Measurements from ENCODE around the gene KRT4. TPM values are rescaled to one million over a fixed set of nuclear protein-coding genes. Genes with fewer than 3 reads are reported as not detected.

The KRT4 gene
- not detected in 2 replicates for total RNA-seq (2014; rRNA removed; shearing (Covaris generic))
- total RNA-seq (2022) = not detected in 2 replicates
- percentile 10 among the genes with signal in this experiment for Bru-seq, nascent RNA
- not detected for BruChase-seq, experiment 1, labeled RNA remaining after a 6-hour chase
- not detected for BruChase-seq, experiment 2, labeled RNA remaining after a 2-hour chase
- long read RNA-seq = 0 reads

- Histone ChIP-seq H3K9me3 (ENCODE audit: low read length) (no peaks in the 10 kb centered on the region), H2AFZ (ENCODE audit: low read length) (no peak within 1 kb of the TSS), H4K20me1 (ENCODE audit: insufficient read depth, low read length) (no peaks in the 10 kb centered on the region), H3K9me2 (ENCODE audit: insufficient read depth, low read length) (no peaks in the 10 kb centered on the region), H3K36me3 (ENCODE audit: insufficient read depth, low read length) (no peaks in the 10 kb centered on the region), H3K4me2 (ENCODE audit: low read length) (no peak within 1 kb of the TSS), H3K27ac (ENCODE audit: low read depth, low read length, poor library complexity, severe bottlenecking) (no peak within 1 kb of the TSS), H3K4me1 (ENCODE audit: insufficient read depth, low read length, poor library complexity, severe bottlenecking) (no peaks in the 10 kb centered on the region), H3K4me3 (ENCODE audit: low read depth, low read length, poor library complexity, severe bottlenecking) (no peak within 1 kb of the TSS), H3K79me2 (ENCODE audit: insufficient read depth, low read depth, low read length) (no peaks in the 10 kb centered on the region)
- DNase-seq (ENCODE audit: low spot score) = no peak
- ChIA-PET CTCF (ENCODE audit: unreplicated experiment) (no interaction called here), POLR2A (no interaction called here)
- TF ChIP-seq CTCF (conservative IDR thresholded peaks at IDR 0.05; ENCODE audit: low read length) = no peak
- no peak for TF ChIP-seq EZH2phosphoT487 (IDR thresholded peaks at IDR 0.05; ENCODE audit: borderline replicate concordance, low read depth, low read length)
- intact Hi-C loops (cut with micrococcal nuclease; ENCODE audit: unreplicated experiment) = no loop called here
- BruUV-seq (replicated peaks) = no TSS peak
Observed at GRCh38 chr12:52813885-52814709, at the start of gene KRT4. KRT4 (minus strand) TSS chr12:52814116; CDS start chr12:52814058, 58 bp downstream.

- Histone ChIP-seq H3K4me2 (ENCODE audit: low read length) (no peak overlapping the region), H3K9me2 (ENCODE audit: insufficient read depth, low read length) (no peaks in the 10 kb centered on the region), H2AFZ (ENCODE audit: low read length) (no peak overlapping the region), H3K79me2 (ENCODE audit: insufficient read depth, low read depth, low read length) (no peaks in the 10 kb centered on the region), H4K20me1 (ENCODE audit: insufficient read depth, low read length) (no peaks in the 10 kb centered on the region), H3K9me3 (ENCODE audit: low read length) (no peaks in the 10 kb centered on the region), H3K4me3 (ENCODE audit: low read depth, low read length, poor library complexity, severe bottlenecking) (no peak overlapping the region), H3K36me3 (ENCODE audit: insufficient read depth, low read length) (no peaks in the 10 kb centered on the region), H3K27ac (ENCODE audit: low read depth, low read length, poor library complexity, severe bottlenecking) (no peak overlapping the region), H3K4me1 (ENCODE audit: insufficient read depth, low read length, poor library complexity, severe bottlenecking) (no peaks in the 10 kb centered on the region)
- CTCF ChIA-PET (ENCODE audit: unreplicated experiment) = interaction anchor here (0.5 to 0.6 kb wide), 2 partner anchors 15 to 26 kb away, joined by 3 read pairs; no protein-coding TSS in a partner anchor
- intact Hi-C loops (cut with micrococcal nuclease; ENCODE audit: unreplicated experiment) = no loop called here
- DNase-seq (ENCODE audit: low spot score) = no peak
- POLR2A ChIA-PET = no interaction called here
- no TSS peak for BruUV-seq (replicated peaks)
- TF ChIP-seq EZH2phosphoT487 (IDR thresholded peaks at IDR 0.05; ENCODE audit: borderline replicate concordance, low read depth, low read length) = no peak
- no peak for TF ChIP-seq CTCF (conservative IDR thresholded peaks at IDR 0.05; ENCODE audit: low read length)
Observed at GRCh38 chr12:52862023-52862422, 48.1 kb upstream of the KRT4 start.

- no peaks in the 10 kb centered on the region for H3K9me3 ChIP-seq (ENCODE audit: low read length)
- intact Hi-C loops (cut with micrococcal nuclease; ENCODE audit: unreplicated experiment) = no loop called here
- no peaks in the 10 kb centered on the region for H3K36me3 ChIP-seq (ENCODE audit: insufficient read depth, low read length)
- H4K20me1 ChIP-seq (ENCODE audit: insufficient read depth, low read length) = no peaks in the 10 kb centered on the region
- CTCF ChIA-PET (ENCODE audit: unreplicated experiment) = interaction anchor here (0.5 to 0.6 kb wide), 2 partner anchors 15 to 25 kb away, joined by 3 read pairs; no protein-coding TSS in a partner anchor
- POLR2A ChIA-PET = no interaction called here
- no TSS peak for BruUV-seq (replicated peaks)
- H3K9me2 ChIP-seq (ENCODE audit: insufficient read depth, low read length) = no peaks in the 10 kb centered on the region
- no peak overlapping the region for H2AFZ ChIP-seq (ENCODE audit: low read length)
- no peaks in the 10 kb centered on the region for H3K79me2 ChIP-seq (ENCODE audit: insufficient read depth, low read depth, low read length)
- no peak overlapping the region for H3K4me3 ChIP-seq (ENCODE audit: low read depth, low read length, poor library complexity, severe bottlenecking)
- H3K4me2 ChIP-seq (ENCODE audit: low read length) = no peak overlapping the region
- no peak for DNase-seq (ENCODE audit: low spot score)
- no peak for TF ChIP-seq EZH2phosphoT487 (IDR thresholded peaks at IDR 0.05; ENCODE audit: borderline replicate concordance, low read depth, low read length)
- no peaks in the 10 kb centered on the region for H3K4me1 ChIP-seq (ENCODE audit: insufficient read depth, low read length, poor library complexity, severe bottlenecking)
- no peak overlapping the region for H3K27ac ChIP-seq (ENCODE audit: low read depth, low read length, poor library complexity, severe bottlenecking)
Observed at GRCh38 chr12:52861511-52861910, 47.6 kb upstream of the KRT4 start.
